ENCODE data around the gene MTFR2. TPM values are rescaled to one million over a fixed set of nuclear protein-coding genes. Genes with fewer than 3 reads are reported as not detected.

The MTFR2 gene
- total RNA-seq, 1 experiment from 2014 or later: 18.5 TPM

DNA sequence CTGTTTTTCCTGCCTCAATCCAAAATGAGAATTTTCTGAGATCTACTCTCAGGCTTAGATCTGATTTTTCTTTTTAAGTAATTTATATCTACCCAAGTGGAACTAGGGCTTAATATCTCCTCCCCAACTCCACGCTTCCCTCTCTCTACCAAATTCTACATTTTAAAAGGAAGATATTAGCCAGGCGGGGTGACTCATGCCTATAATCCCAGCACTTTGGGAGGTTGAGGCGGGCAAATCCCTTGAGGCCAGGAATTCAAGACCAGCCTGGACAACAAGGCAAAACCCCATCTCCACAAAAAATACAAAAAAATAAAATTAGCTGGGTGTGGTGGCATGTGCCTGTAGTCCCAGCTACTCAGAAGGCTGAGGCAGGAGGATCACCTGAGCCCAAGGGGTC lies 61.0 kb downstream of the MTFR2 start:
- Histone ChIP-seq H3K36me3 (ENCODE audit: control insufficient read depth, insufficient read depth, low read length) (no peaks in the 10 kb centered on the region), H3K4me1 (0 out of 2 replicates have a peak, but pooled peaks cover 6% of the 10 kb centered on the region), H3K4me3 (ENCODE audit: low read depth, low read length) (no peak overlapping the region), H3K9me3 (no peaks in the 10 kb centered on the region), H3K27me3 (replicated peaks; ENCODE audit: control insufficient read depth, insufficient read depth, low read length) (no peaks in the 10 kb centered on the region)
- peaks cover 8% of the 10 kb centered on the region for H3K4me1 Mint-ChIP-seq (ENCODE audit: low read depth, unreplicated experiment)
- no peaks in the 10 kb centered on the region for H3K27me3 Mint-ChIP-seq (ENCODE audit: insufficient read depth, unreplicated experiment)
- TF ChIP-seq, protein P1, sequence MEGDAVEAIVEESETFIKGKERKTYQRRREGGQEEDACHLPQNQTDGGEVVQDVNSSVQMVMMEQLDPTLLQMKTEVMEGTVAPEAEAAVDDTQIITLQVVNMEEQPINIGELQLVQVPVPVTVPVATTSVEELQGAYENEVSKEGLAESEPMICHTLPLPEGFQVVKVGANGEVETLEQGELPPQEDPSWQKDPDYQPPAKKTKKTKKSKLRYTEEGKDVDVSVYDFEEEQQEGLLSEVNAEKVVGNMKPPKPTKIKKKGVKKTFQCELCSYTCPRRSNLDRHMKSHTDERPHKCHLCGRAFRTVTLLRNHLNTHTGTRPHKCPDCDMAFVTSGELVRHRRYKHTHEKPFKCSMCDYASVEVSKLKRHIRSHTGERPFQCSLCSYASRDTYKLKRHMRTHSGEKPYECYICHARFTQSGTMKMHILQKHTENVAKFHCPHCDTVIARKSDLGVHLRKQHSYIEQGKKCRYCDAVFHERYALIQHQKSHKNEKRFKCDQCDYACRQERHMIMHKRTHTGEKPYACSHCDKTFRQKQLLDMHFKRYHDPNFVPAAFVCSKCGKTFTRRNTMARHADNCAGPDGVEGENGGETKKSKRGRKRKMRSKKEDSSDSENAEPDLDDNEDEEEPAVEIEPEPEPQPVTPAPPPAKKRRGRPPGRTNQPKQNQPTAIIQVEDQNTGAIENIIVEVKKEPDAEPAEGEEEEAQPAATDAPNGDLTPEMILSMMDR (IDR thresholded peaks at IDR 0.05; ENCODE audit: insufficient read depth in 1 of 2, low read depth in 1 of 2, low read length in 1 of 2, severe bottlenecking in 1 of 2, unreplicated experiment in 1 of 2): no peak
- no TSS peak for BruUV-seq (replicated peaks)
- no peak for DNase-seq
- no peaks in the 10 kb centered on the region for H3K9me3 Mint-ChIP-seq (ENCODE audit: unreplicated experiment)
- intact Hi-C loops (cut with micrococcal nuclease; ENCODE audit: unreplicated experiment): no loop called here
- H3K36me3 Mint-ChIP-seq (ENCODE audit: insufficient read depth, unreplicated experiment): no peaks in the 10 kb centered on the region
- no peak overlapping the region for H3K27ac Mint-ChIP-seq (ENCODE audit: unreplicated experiment)
- ChIA-PET CTCF (no interaction called here), POLR2A (no interaction called here)
- no peak overlapping the region for H3K4me3 Mint-ChIP-seq (ENCODE audit: unreplicated experiment)

DNA sequence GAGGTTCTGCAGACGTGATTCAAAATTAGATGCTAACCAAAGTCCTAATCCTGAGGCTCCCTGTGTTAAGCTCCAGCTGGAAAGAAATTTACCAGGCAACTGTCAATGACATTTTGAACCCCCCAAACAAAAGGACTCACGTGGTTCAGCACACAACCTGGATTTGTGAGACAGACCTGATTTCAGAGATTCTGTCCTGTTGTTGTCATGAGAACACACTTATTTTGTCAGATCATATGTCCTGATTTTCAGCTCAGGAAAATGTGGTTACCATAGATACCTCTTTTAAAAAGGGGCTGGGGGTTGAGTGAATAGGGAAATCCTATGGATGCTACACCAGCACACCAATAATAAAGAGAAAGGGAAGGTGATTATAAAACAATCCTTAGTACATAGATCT lies 61.6 kb downstream of the MTFR2 start:
- H3K4me3 Mint-ChIP-seq (ENCODE audit: unreplicated experiment): no peak overlapping the region
- no peak overlapping the region for H3K4me3 ChIP-seq (ENCODE audit: low read depth, low read length)
- no peaks in the 10 kb centered on the region for H3K36me3 ChIP-seq (ENCODE audit: control insufficient read depth, insufficient read depth, low read length)
- intact Hi-C loops (cut with micrococcal nuclease; ENCODE audit: unreplicated experiment): no loop called here
- POLR2A ChIA-PET: no interaction called here
- no TSS peak for BruUV-seq (replicated peaks)
- no peaks in the 10 kb centered on the region for H3K36me3 Mint-ChIP-seq (ENCODE audit: insufficient read depth, unreplicated experiment)
- DNase-seq: no peak
- CTCF ChIA-PET: no interaction called here
- H3K4me1 Mint-ChIP-seq (ENCODE audit: low read depth, unreplicated experiment): peaks cover 8% of the 10 kb centered on the region
- TF ChIP-seq, protein P1 (IDR thresholded peaks at IDR 0.05; ENCODE audit: insufficient read depth in 1 of 2, low read depth in 1 of 2, low read length in 1 of 2, severe bottlenecking in 1 of 2, unreplicated experiment in 1 of 2): no peak
- H3K4me1 ChIP-seq: 0 out of 2 replicates have a peak, but pooled peaks cover 6% of the 10 kb centered on the region
- H3K27me3 ChIP-seq (replicated peaks; ENCODE audit: control insufficient read depth, insufficient read depth, low read length): no peaks in the 10 kb centered on the region
- no peak overlapping the region for H3K27ac Mint-ChIP-seq (ENCODE audit: unreplicated experiment)
- H3K9me3 Mint-ChIP-seq (ENCODE audit: unreplicated experiment): no peaks in the 10 kb centered on the region
- H3K27me3 Mint-ChIP-seq (ENCODE audit: insufficient read depth, unreplicated experiment): no peaks in the 10 kb centered on the region
- H3K9me3 ChIP-seq: no peaks in the 10 kb centered on the region

DNA sequence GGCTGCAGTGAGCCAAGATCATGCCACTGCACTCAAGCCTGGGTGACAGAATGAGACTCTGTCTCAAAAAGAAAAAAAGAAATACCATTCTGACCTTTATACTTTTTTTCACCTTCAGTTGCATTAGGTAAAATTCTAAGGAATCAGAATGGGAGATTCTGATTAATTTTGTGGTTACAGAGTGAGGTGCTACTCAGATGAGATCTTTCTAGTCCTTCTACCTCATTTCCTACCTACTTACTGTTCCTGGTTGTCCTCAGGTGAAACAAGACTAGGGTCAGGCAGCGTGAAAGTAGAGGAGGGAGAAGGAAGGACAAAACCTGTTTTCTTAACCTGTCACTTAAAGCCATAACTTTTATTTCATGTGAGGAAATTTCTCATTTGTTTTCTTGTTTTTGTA lies 63.7 kb downstream of the MTFR2 start:
- BruUV-seq (replicated peaks): no TSS peak
- no peak overlapping the region for H3K27ac Mint-ChIP-seq (ENCODE audit: unreplicated experiment)

More for the DNA sequence above, 63.7 kb downstream of the MTFR2 start:
- CTCF ChIA-PET: no interaction called here
- Histone ChIP-seq H3K4me3 (ENCODE audit: low read depth, low read length) (no peak overlapping the region), H3K4me1 (0 out of 2 replicates have a peak, but pooled peaks cover 6% of the 10 kb centered on the region), H3K9me3 (no peaks in the 10 kb centered on the region), H3K36me3 (ENCODE audit: control insufficient read depth, insufficient read depth, low read length) (no peaks in the 10 kb centered on the region), H3K27me3 (replicated peaks; ENCODE audit: control insufficient read depth, insufficient read depth, low read length) (no peaks in the 10 kb centered on the region)
- Mint-ChIP-seq H3K4me1 (ENCODE audit: low read depth, unreplicated experiment) (peaks cover 8% of the 10 kb centered on the region), H3K27me3 (ENCODE audit: insufficient read depth, unreplicated experiment) (no peaks in the 10 kb centered on the region), H3K9me3 (ENCODE audit: unreplicated experiment) (no peaks in the 10 kb centered on the region), H3K36me3 (ENCODE audit: insufficient read depth, unreplicated experiment) (no peaks in the 10 kb centered on the region), H3K4me3 (ENCODE audit: unreplicated experiment) (no peak overlapping the region)
- no peak for DNase-seq
- intact Hi-C loops (cut with micrococcal nuclease; ENCODE audit: unreplicated experiment): no loop called here
- TF ChIP-seq, protein P1 (IDR thresholded peaks at IDR 0.05; ENCODE audit: insufficient read depth in 1 of 2, low read depth in 1 of 2, low read length in 1 of 2, severe bottlenecking in 1 of 2, unreplicated experiment in 1 of 2): no peak
- POLR2A ChIA-PET: no interaction called here
